ENCODE measurements around the gene NUDT8.
"Not testable (repeated sequence)": the region's sequence is repeated elsewhere in the genome, so short reads cannot be mapped to it uniquely, and the experiment has no call there.

Gene NUDT8, protein sequence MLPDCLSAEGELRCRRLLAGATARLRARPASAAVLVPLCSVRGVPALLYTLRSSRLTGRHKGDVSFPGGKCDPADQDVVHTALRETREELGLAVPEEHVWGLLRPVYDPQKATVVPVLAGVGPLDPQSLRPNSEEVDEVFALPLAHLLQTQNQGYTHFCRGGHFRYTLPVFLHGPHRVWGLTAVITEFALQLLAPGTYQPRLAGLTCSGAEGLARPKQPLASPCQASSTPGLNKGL

DNA sequence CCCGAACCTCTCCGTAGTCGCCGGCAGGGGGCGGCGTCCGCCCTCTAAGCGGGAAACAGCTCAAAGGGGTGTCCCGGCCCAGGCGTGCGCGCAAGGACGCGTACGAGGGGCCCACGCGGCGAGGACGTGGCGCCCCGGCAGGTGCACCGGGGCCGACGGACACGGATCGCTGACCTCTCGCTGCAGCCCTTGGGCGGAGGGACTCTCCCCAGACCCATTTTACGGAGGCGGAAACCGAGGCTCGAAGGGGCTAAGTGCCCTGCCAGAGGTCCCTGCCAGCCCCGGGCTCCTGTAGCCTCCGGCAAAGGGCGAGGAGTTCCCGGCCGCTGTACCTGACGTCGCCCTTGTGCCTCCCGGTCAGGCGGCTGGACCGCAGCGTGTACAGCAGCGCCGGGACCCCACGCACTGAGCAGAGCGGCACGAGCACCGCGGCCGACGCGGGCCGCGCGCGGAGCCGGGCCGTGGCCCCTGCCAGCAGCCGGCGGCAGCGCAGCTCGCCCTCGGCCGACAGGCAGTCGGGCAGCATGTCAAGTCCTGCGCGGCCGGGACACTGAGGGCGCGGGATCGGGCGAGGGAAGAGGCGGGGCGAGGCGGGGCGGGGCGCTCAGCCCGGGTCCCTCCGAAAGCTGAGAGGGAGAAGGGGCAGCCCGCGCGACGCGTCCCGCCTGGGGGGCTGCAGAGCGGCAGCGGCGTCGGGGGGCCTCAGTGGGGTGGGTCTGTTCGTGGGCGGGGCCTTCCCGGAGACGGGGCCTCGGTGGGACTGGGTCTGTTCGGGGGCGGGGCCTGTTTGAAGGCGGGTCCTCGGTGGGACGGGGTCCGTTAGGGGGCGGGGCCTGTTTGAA, at the start of gene NUDT8:
Gene NUDT8, minus strand, starts transcription at position 552 of the 842 bp plus-strand sequence. Its CDS starts 26 bp downstream, at position 526.
- DNase-seq = peak; percentile 30

DNA sequence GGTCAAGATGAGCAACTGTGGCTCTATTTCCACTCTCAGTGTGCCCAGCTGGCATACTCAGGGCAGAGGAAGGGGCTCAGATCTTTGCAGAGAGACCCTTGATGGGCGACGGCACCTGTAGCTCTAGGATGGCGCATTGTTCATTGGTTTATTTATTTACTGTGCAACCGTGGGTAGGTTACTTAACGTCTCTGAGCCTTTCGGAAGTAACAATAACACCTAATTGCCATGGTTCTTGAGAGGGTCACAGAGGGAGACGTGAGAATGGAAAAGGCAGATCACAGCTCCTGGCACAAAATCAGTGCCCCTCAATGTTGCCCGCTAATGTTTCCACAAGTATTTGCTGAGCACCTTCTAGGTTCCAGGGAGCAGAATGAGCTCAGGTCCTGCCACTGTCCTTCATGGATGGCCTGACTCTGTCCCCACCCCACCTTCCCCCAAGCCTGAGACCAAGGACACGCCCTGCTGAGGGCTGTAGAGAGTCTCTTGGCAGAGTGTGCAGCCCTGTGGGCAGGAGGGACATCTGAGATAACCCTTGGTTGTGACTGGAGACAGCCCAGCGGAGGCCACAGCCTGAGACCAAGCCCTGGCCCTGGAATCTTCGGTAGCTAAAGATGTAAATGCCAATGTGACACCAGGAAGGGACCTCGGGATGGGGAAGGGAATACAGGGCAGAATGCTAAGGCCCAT, 45.5 kb upstream of the NUDT8 start:
- DNase-seq = no peak

DNA sequence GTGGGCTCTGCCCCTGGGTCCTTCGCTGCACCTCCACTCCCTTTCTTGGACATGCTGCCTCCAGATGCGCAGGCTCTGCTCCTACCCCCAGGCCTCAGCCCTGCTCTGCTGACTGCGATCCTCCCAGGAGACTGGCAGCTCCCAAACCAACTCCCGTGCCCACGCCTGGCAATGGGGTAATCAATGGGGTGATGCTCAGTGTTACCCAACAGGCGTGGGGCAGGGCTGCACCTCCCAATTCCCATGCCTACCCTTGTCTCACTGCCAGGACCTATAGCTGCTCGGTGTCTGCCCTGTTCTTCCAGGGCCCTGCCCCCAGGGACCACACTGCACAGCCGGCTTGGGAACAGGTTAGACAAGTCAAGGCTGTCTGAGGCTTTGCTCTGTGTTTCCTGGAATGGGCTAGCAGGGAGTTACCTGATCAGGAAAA, 44.7 kb upstream of the NUDT8 start, which contains the start of gene ALDH3B2:
Gene ALDH3B2, minus strand, starts transcription at position 182 of the 430 bp plus-strand sequence. CDS start 7,688 bp downstream, outside the sequence.
- no peak for DNase-seq

GRCh38 chr11:67673902-67674301, 44.2 kb upstream of the NUDT8 start:
- no peak for DNase-seq

DNA sequence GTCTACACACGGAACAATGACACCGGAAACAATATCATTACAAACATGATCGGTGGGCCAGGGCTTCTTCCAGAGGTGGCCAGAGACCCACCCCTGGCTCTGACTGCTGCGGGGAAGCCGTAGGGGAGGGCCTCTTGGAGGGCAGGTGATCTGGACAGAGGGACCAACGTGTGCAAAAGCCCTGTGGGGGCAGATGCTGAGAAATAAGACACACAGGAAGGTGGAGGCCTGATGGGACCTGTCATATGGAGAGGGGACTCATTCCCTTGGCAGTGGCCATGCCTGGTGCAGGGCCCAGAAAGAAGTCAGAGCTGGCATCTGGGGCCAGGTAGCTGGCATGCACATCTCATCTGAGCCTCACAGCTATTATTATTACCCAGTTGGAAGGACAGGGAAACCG, 43.6 kb upstream of the NUDT8 start:
- DNase-seq = no peak

GRCh38 chr11:67671211-67671520, 41.4 kb upstream of the NUDT8 start:
- no peak for DNase-seq

DNA sequence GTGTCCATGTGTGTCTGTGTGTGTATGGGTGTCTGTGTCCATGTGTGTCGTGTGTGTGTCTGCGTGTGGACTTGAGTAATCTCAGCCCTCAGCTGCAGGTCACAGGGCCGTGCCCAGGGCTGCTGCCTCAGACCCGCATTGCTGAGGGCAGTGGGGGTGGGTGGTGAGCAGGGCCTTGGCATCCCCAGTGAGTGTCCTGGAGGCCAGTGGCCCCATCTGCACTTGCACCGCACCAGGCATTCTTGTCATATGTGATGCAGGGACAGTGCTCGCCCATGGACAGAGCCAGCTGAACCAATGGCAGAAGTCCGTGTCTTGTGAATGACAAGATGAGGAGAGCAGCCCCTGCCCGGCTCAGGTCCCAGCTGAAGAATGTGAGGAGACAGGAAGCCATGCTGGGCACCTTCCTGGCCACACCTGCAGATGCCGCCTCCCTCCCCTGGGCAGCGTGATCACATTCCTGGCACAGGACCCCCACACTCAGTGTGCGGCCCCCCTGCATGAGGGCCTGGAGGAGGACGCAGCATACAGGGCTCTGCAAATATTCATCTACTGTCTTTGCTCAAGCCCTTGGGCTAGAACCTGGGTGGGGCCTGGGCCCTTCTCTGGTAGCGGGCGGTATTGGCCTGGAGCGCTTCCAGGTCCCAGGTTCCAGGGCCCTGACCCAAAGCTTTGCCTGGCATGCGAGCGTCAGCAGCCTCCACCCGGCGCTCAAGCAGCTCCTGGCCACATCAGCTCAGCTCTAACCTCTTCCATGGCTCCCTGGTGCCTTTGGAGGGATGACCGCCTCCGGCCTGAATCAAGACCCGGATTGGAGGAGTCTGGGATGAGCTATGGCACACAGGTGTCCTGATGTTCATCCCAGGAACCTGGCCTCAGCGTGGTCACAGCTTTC, 40.8 kb upstream of the NUDT8 start:
- DNase-seq = no peak

DNA sequence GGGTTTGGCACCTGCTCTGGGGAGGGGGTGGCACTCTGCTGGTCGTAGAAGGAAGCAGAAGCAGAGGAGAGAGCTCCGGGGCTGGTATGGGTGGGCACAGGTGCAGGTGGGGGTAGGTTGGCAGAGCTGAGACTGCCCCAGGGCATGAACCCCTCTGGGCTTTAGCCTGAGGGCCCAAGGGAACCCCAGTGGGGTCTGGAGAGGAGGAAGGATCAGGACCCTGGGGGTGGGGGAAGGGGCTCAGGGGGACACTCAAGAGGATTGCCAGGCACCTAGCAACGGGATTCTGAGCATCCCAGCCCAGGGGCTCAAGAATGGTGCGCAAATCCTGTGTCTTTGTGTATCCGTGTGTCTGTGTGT, 38.4 kb upstream of the NUDT8 start:
- no peak for DNase-seq

- DNase-seq = no peak
These were observed 37.9 kb upstream of the NUDT8 start for GRCh38 chr11:67667490-67668191.

DNA sequence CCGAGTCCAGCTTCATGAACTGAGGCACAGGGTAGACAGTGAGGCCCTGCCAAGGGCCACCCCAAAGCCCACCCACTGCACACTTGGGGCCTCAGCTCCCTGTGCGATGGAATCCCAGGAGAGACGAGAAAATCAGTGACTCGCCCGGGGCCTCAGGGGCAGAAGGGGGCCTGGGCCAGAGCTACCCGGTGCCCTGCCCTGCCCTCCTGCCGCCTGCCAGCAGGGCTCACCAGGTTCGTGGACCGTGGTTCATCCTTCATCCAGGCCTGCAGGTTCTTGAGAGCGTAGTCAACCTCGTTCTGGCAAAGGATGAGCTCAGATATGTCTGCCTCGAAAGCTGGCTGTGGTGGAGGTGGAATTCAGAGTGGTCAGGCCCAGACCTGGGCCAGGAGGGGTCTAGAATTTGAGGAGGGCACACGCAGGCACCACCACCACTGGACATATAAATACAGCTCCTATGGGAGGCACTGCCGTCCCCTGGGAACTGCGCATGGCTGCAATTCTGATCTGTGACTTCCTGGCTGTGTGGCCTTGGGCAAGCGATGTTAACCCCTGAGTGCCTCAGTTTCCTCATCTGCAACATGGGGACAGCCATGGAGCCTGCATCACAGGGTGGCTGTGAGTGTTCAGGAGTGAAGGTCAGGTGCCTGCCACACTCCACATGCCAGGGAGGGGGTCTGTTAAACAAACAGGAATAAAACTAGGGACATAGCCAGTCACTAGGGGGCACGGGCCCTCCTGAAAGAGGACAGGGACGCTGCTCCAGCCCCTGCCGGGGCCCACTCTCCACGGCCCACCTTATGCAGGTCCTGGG, 37.1 kb upstream of the NUDT8 start:
- no peak for DNase-seq

DNA sequence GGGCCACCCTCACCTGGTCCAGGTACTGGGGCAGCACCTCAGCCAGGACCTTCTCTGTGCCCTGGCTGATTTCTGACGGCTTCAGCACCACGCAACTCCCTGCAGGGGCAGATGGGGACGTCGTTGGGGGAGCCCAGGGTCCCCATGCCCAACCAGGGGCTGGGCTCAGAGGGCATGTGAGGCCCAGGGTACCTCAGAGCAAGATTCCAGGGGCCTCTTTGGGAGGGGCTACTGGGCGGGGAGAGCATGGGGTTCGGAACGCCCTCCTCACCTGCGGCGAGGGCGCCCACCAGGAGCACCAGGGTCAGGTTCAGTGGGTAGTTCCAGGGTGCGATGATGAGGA, 36.5 kb upstream of the NUDT8 start:
- DNase-seq = no peak

GRCh38 chr11:67665541-67666302, 36.0 kb upstream of the NUDT8 start:
- DNase-seq = no peak

- DNase-seq = no peak
These were observed 35.2 kb upstream of the NUDT8 start for GRCh38 chr11:67664696-67665540.

DNA sequence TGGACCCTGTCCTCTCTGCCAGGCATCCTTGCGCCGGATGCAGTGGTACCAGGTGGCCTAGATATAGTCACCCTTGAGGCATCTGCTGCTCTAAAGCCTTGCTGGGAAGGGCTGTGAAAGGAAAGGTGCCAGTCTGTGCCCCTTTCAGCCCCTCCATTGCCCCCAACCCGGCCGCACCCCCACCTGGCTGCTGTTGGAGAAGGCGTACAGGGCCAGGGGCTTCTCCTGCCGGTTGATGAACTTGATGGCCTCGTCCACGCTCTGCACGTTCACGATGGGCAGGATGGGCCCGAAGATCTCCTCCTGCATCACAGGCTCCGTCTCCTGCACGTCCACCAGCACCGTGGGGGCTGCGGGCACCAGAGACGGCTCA, 34.5 kb upstream of the NUDT8 start:
- DNase-seq = no peak

DNA sequence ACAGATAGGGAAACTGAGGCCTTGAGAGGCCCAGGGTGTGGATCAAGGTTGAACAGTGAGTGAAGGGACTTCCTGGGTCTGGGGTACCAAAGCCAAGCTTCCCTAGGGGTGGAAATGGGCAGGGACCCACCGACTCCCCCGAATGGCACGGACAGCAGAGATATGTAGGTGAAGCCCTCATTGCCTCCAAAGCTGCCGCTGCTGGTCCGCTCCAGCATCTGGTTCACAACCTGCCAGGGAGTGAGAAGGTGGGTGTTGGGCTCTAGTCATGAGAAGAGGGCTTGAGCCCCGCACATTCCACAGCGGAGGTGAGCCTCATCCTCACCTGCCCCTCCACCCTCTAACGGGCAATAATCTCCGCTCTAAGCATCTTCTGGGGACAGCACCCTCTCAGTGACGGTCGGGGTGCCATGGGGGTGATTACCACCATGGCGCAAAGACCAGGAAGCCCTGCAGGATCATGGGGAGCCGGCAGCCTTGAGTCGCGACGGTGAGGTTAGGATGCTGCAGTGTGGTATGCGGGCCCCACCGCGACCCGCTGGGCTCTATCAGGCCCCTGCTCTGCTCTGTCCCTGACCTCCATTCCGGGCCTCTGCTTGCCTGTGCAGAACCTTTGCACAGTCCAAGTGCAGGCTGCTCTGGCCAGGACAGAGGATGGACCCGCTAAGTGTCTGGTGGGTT, 33.9 kb upstream of the NUDT8 start:
- DNase-seq = no peak

GRCh38 chr11:67662835-67663531, 33.2 kb upstream of the NUDT8 start:
- no peak for DNase-seq

DNA sequence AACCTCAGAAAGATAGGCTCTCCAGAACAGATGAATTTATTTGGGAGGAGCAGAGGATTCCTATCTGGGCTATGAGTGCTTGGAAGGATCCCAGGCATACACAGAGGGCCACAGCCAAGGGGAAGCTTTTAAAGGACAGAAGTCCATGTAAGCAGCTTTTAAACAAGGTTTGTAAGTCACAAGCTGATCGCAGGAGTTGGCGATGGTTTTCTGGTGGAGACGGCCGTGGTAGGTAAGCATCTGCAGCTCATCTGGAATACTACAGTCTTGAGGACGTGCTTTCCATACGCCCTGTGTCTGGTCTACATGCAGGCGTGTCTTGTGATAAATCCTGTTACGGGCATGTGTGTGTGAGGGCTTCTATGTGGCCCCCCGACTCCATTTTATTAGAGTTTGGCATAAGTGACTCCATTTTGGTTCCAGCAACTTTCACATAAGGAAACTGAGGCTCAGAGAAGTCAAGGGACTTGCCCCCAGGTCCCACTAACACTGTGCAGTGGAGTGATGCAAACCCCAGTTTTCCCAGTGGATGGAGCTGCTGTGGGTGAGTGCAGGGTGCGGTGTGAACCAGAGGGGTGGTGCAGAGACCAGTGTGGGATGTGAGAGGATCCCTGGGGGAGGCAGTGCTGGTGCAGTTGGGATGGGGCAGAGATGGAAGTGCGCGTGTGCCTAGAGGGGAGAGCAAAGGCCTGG, 32.6 kb upstream of the NUDT8 start:
- no peak for DNase-seq

- not testable (repeated sequence) for DNase-seq
These were observed 31.0 kb upstream of the NUDT8 start for GRCh38 chr11:67660752-67661151.

Data from NCI-H446 treated with DMSO at 0.1 percent for 48 hours (cell line).